HT-29 (cell line): Measurements from ENCODE around the gene PRR13. TPM values are rescaled to one million over a fixed set of nuclear protein-coding genes. Genes with fewer than 3 reads are reported as not detected.

Source experiments
- DNase-seq: peaks from one replicate; pipeline ENCODE4 v3.0.0-alpha.2; 2015; ENCODE audit warnings: low spot score
- total RNA-seq: library from RNA; depleted of rRNA; stranded (reverse); fragments of >200 nt; shearing (Covaris generic); gene quantifications from 2 replicates; pipeline ENCODE4 v1.2.3, GENCODE V29; 2014; rRNA removed

The PRR13 gene
- total RNA-seq, 1 experiment from 2014 or later: 122 TPM

DNA sequence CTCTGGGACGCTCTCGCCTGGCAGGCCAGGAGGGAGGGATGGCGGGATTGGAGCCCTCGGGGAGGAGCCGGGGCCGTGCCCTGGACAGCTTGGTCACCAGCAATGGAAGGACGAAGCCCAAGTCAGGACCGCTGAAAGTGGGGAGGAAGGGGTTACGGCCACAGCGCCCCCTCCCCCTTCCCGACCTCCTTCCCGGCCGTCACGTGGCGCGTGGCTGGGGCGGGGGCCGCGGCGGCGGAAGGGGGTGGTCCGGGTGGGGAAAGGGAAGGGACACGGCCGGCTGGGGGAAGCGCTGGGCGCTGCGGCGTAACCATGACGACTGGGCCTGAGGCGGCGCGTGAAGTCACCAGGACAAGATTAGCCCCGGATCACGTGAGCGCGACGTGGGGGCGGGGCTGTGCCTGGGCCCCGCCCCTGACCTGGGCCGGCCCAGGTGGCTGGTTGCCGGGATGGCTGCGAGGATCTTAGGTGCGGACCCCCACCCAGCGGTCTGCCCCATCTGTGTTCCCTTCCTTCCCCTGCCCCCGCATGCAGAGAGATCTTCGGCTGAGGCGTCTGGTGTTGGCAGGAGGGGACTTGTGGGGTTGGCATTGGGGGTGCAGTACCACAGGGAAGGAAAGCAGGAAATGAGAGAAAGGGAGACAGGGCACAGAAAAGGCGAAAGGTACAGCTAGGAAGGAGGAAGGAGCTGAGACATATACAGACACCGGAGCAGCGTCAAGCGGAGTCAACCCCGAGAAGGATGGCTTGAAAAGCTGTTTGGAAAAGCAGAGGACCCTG is 51.5 kb downstream of the PRR13 start:
- peak; percentile 93 for DNase-seq

- DNase-seq: no peak
These were observed 52.3 kb downstream of the PRR13 start for GRCh38 chr12:53493610-53494391.

Other genes starting within 250 kb of the PRR13 start
- 8.1 and 11.4 TPM in 2 replicates for gene ITGB7, start 234.5 kb upstream of the PRR13 start, total RNA-seq
- 89.7 and 92.5 TPM in 2 replicates for gene RARG, start 209.5 kb upstream of the PRR13 start, total RNA-seq
- gene ESPL1, start 173.4 kb upstream of the PRR13 start, total RNA-seq: 28.0 and 31.0 TPM in 2 replicates
- 219 and 260 TPM in 2 replicates for gene PFDN5, start 146.2 kb upstream of the PRR13 start, total RNA-seq
- 92.5 and 106 TPM in 2 replicates for gene MYG1, start 142.0 kb upstream of the PRR13 start, total RNA-seq
- 68.4 and 70.6 TPM in 2 replicates for gene AAAS, start 120.1 kb upstream of the PRR13 start, total RNA-seq
- not detected in 2 replicates for gene SP7, start 105.4 kb upstream of the PRR13 start, total RNA-seq
- 52.0 and 56.5 TPM in 2 replicates for gene SP1, start 61.6 kb upstream of the PRR13 start, total RNA-seq
- gene AMHR2, start 17.9 kb upstream of the PRR13 start, total RNA-seq: not detected in 2 replicates
- 127 and 135 TPM in 2 replicates for gene PCBP2, start 10.4 kb downstream of the PRR13 start, total RNA-seq
- 0.84 and 3.2 TPM in 2 replicates for gene MAP3K12, start 57.7 kb downstream of the PRR13 start, total RNA-seq
- gene TARBP2, start 59.5 kb downstream of the PRR13 start, total RNA-seq: 68.9 and 89.2 TPM in 2 replicates
- not detected in 2 replicates for gene NPFF, start 65.8 kb downstream of the PRR13 start, total RNA-seq
- 6.9 and 7.5 TPM in 2 replicates for gene ATF7, start 184.6 kb downstream of the PRR13 start, total RNA-seq
- gene ATP5MC2, start 234.3 kb downstream of the PRR13 start, total RNA-seq: 379 and 381 TPM in 2 replicates